ENCODE data around the gene FLT3. TPM values are rescaled to one million over a fixed set of nuclear protein-coding genes. Genes with fewer than 3 reads are reported as not detected.

FLT3 gene
- total and polyA plus RNA-seq, 9 of the 15 experiments (the other 6 are each of a cell fraction or from before 2014, with no cell fraction given), result not detected

GRCh38 chr13:28097503-28097902 is 2.9 kb downstream of the FLT3 start (continued):
- TF ChIP-seq USF2 (CRISPR knock-in tag; IDR thresholded peaks at IDR 0.05), result no peak
- no peak for TF ChIP-seq NR0B1 (IDR thresholded peaks at IDR 0.05; ENCODE audit: partially characterized antibody)
- no peak for TF ChIP-seq LARP7 (IDR thresholded peaks at IDR 0.05)
- no peak for TF ChIP-seq NFXL1 (CRISPR knock-in tag; IDR thresholded peaks at IDR 0.05)
- TF ChIP-seq CREB1 (IDR thresholded peaks at IDR 0.05), result no peak
- TF ChIP-seq CREB1 (CRISPR knock-in tag; IDR thresholded peaks at IDR 0.05), result no peak
- TF ChIP-seq ZNF354B (CRISPR knock-in tag; IDR thresholded peaks at IDR 0.05), result no peak
- no peak for TF ChIP-seq CHD1 (IDR thresholded peaks at IDR 0.05; ENCODE audit: low read length)

- Histone ChIP-seq H3K79me2 (ENCODE audit: control insufficient read depth, insufficient read depth, low read length) (no peaks in the 10 kb centered on the region), H3K27me3 (ENCODE audit: control insufficient read depth in 2 of 2, insufficient read depth in 2 of 2, low read length in 2 of 2) (peaks cover 7 to 11% of the 10 kb centered on the region in 2 experiments), H3K9me3 (replicated peaks; ENCODE audit: control insufficient read depth, insufficient read depth, low read depth, low read length) (no peaks in the 10 kb centered on the region), H3K4me3 (no peak overlapping the region), H3K27ac (ENCODE audit: extremely low read depth, low read depth, low read length) (no peak overlapping the region), H2AFZ (ENCODE audit: low read depth, low read length) (no peak overlapping the region), H3K4me2 (ENCODE audit: insufficient read depth, low read length) (no peak overlapping the region), H3K9ac (ENCODE audit: insufficient read depth in 1 of 2, low read depth in 2 of 2, low read length in 2 of 2) (no peak overlapping the region), H3K4me1 (replicated peaks in 1 of 2; ENCODE audit: control insufficient read depth in 2 of 2, insufficient read depth in 2 of 2, low read length in 2 of 2) (no peaks in the 10 kb centered on the region), H3K36me3 (ENCODE audit: control insufficient read depth, insufficient read depth, low read length) (no peaks in the 10 kb centered on the region), H3K9me1 (ENCODE audit: control insufficient read depth, insufficient read depth, low read length) (no peaks in the 10 kb centered on the region), H4K20me1 (replicated peaks; ENCODE audit: control insufficient read depth, insufficient read depth, low read length) (no peaks in the 10 kb centered on the region)
- in situ Hi-C loops (cut with MboI), result no loop called here
- ChIA-PET POLR2A (no interaction called here), CTCF (ENCODE audit: low intra/inter-chr PET ratio) (no interaction called here)
- BruUV-seq (replicated peaks), result no TSS peak
- intact Hi-C loops (cut with micrococcal nuclease), result no loop called here
- WGBS (ENCODE audit: insufficient coverage, low coverage, missing lambda C conversion rate), result 4% methylated on average over 4 of the region's 4 CpGs
- no peak for FAIRE-seq
- ATAC-seq, result no peak
- DNase-seq (ENCODE audit: extremely low read depth in 1 of 4, low spot score in 3 of 4), result no peak
- TF ChIP-seq PHF20 (IDR thresholded peaks at IDR 0.05; ENCODE audit: partially characterized antibody) (no peak), HDAC2 (IDR thresholded peaks at IDR 0.05) (no peak), NBN (IDR thresholded peaks at IDR 0.05; ENCODE audit: low read depth) (no peak), MAFF (IDR thresholded peaks at IDR 0.05; ENCODE audit: low read length) (no peak), ZFP1 (CRISPR knock-in tag; IDR thresholded peaks at IDR 0.05) (no peak), CHD4 (IDR thresholded peaks at IDR 0.05; ENCODE audit: insufficient read depth, insufficient replicate concordance, low read depth, low read length, poor library complexity, severe bottlenecking) (no peak), EZH2 (IDR thresholded peaks at IDR 0.05; ENCODE audit: borderline replicate concordance, low read depth, low read length) (no peak), ZNF75A (CRISPR knock-in tag; IDR thresholded peaks at IDR 0.05) (no peak), MYC (IDR thresholded peaks at IDR 0.05; ENCODE audit: low read depth, low read length) (no peak), MYC (CRISPR knock-in tag; IDR thresholded peaks at IDR 0.05; ENCODE audit: borderline replicate concordance, low read depth) (no peak), GMEB1 (CRISPR knock-in tag; IDR thresholded peaks at IDR 0.05) (no peak)
Observed at GRCh38 chr13:28094306-28094705, 6.1 kb downstream of the FLT3 start.

Measured in K562 (cell line).